ENCODE measurements around the gene GREB1. TPM values are rescaled to one million over a fixed set of nuclear protein-coding genes. Genes with fewer than 3 reads are reported as not detected.

The GREB1 gene
- total and polyA plus RNA-seq, 2 of the 4 experiments (the other 2 are of a cell fraction), result 0.05 TPM; not detected in 1

GRCh38 chr2:11540148-11540995 is 6.5 kb downstream of the GREB1 start:
- Histone ChIP-seq H2AK9ac (replicated peaks; ENCODE audit: low read depth, low read length, poor library complexity) (no peak overlapping the region), H2BK5ac (ENCODE audit: low read depth, low read length, poor library complexity, severe bottlenecking) (no peak overlapping the region), H3K4me1 (ENCODE audit: control insufficient read depth, insufficient read depth, low read length) (no peaks in the 10 kb centered on the region), H3K27ac (ENCODE audit: insufficient read depth, low read length) (no peak overlapping the region), H3K23ac (ENCODE audit: low read depth, low read length) (no peak overlapping the region), H3K56ac (ENCODE audit: extremely low read depth, insufficient read depth, low read length) (no peak overlapping the region), H3K18ac (ENCODE audit: low read depth, low read length) (no peak overlapping the region), H3K4ac (ENCODE audit: low read depth, low read length) (no peak overlapping the region), H4K8ac (ENCODE audit: low read depth in 2 of 2, low read length in 2 of 2) (no peak overlapping the region), H3K9me1 (ENCODE audit: insufficient read depth, low read length) (no peaks in the 10 kb centered on the region), H3K9ac (ENCODE audit: low read depth, low read length) (no peak overlapping the region), H2BK20ac (ENCODE audit: low read depth, low read length) (no peak overlapping the region), H3K79me1 (ENCODE audit: low read depth in 1 of 2, low read length in 2 of 2) (no peaks in the 10 kb centered on the region), H3K9me3 (ENCODE audit: control insufficient read depth, insufficient read depth, low read length) (no peaks in the 10 kb centered on the region), H4K91ac (ENCODE audit: insufficient read depth, low read depth, low read length) (no peak overlapping the region), H2BK15ac (ENCODE audit: low read depth, low read length) (no peak overlapping the region), H2AFZ (replicated peaks; ENCODE audit: low read length, poor library complexity) (no peak overlapping the region), H3K36me3 (ENCODE audit: control insufficient read depth, insufficient read depth, low read length) (no peaks in the 10 kb centered on the region), H2BK120ac (ENCODE audit: low read depth, low read length) (no peak overlapping the region), H2AK5ac (ENCODE audit: low read depth, low read length) (no peak overlapping the region), H4K5ac (ENCODE audit: low read depth, low read length) (no peak overlapping the region), H3K4me3 (ENCODE audit: insufficient read depth, low read depth, low read length) (no peak overlapping the region), H3K27me3 (ENCODE audit: control insufficient read depth, insufficient read depth, low read length) (peaks cover 58% of the 10 kb centered on the region), H3K4me2 (ENCODE audit: low read depth, low read length) (no peak overlapping the region), H4K20me1 (ENCODE audit: insufficient read depth, low read length) (no peaks in the 10 kb centered on the region), H3K14ac (replicated peaks; ENCODE audit: low read depth, low read length) (no peak overlapping the region)
- no peak for TF ChIP-seq RFX5 (IDR thresholded peaks at IDR 0.05; ENCODE audit: low read depth, low read length)
- intact Hi-C loops (cut with micrococcal nuclease) (no loop called here), in situ Hi-C loops (cut with MboI; ENCODE audit: low sequenced_read_pairs) (no loop called here), dilution Hi-C loops (cut with HindIII; ENCODE audit: low sequenced_read_pairs, unreplicated experiment) (no loop called here)
- ATAC-seq (ENCODE audit: low read depth) (no peak), DNase-seq (no peak)
- WGBS, 2 experiments (ENCODE audit: extremely low coverage in 2 of 2, insufficient read length in 1 of 2), result 83% methylated on average over 1 of the region's 12 CpGs; no CpG with 5 or more reads in 1 of the 2 experiments
- ChIA-PET POLR2A (ENCODE audit: unreplicated experiment) (no interaction called here), CTCF (no interaction called here)
- no TSS peak for BruUV-seq (replicated peaks)

Data from IMR-90 (cell line).